HG02840 (cell line): ENCODE measurements around the gene BORCS8.
A peak's percentile ranks its signal among the peaks of the same experiment; 100 is the strongest.
"Not testable (repeated sequence)": the region's sequence is repeated elsewhere in the genome, so short reads cannot be mapped to it uniquely, and the experiment has no call there.

ENCODE experiments used
- ATAC-seq: cut with Tn5 transposase; IDR thresholded peaks from one replicate; pipeline ENCODE4 v1.9.1; 2021; ENCODE audit warnings: mild to moderate bottlenecking, moderate library complexity, moderate number of reproducible peaks; ENCODE audit not compliant: unreplicated experiment, low FRiP score

BORCS8 gene

GRCh38 chr19:19192078-19192882, at the start of gene BORCS8, which contains the start of gene RFXANK:
Gene BORCS8, minus strand, starts transcription at chr19:19192152. Its CDS starts 35 bp downstream, at chr19:19192117.
Gene RFXANK, plus strand, starts transcription at chr19:19192258. Its CDS starts 1,689 bp downstream, at chr19:19193947.
- ATAC-seq, result peak; percentile 80

DNA sequence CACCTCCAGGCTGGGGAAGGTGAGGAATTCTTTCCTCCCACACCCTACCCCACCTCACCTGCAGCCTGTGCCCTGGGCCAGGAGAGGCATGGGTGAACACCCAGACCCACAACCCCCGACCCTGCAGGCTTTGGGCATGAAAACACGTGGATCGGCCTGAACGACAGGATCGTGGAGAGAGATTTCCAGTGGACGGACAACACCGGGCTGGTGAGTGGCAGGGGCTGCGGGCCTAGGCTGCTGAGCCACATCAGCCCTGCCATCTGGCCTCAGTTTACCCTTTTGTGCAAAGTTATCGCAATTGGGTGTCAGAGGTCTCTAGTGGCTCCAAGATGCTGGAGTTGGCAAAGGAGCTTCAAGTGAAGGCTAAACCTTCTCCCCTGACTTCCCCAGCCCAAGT, 48.5 kb upstream of the BORCS8 start:
- no peak for ATAC-seq

- no peak for ATAC-seq
Measured at GRCh38 chr19:19239675-19240074, 47.7 kb upstream of the BORCS8 start.

DNA sequence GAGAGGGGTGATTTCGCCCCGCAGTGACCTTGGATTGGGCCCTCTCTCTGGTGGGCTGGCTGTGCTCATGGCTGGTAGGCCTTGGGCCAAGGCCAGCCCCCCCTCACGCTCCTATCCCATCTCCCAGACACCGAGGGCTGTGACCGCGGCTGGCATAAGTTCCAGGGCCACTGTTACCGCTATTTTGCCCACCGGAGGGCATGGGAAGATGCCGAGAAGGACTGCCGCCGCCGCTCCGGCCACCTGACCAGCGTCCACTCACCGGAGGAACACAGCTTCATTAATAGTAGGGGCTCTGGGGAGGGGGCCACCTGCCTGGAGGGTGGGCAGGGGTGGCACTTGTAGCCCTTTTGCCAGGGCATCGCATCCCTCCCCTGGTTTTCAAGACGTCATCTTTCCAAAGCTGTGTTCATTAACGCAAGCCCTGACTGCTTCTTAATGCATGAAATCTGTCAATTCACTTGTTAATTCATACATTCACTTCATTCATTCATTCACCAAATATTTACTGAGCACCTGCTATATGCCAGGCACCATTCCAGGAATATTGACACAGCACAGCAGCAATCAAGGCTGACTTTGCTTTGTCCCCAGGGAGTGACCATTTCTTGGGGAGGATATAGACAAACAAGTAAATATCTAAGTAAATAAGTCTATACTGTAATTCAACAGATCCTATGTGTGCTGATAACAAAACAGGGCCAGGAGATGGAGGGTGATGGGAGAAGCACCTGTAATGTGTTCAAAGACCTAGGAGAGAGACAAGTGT, 46.4 kb upstream of the BORCS8 start:
- ATAC-seq, result no peak

DNA sequence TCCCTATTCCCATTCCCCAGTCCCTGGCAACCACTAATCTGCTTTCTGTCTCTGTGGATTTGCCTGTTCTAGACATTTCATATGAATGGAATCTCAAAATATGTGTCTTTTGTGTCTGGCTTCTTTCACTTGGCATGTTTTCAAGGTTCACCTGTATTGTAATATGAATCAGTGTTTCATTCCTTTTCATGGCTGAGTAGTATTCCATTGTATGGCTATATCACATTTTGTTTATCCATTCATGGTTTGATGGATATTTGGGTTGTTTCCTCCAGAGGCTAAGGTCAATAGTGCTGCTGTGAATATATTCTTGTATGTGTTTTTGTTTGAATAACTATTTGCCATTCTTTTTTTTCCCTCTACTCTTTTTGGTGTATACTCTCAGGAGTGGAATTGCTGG, 44.2 kb upstream of the BORCS8 start:
- ATAC-seq, result no peak

- no peak for ATAC-seq
Measured at GRCh38 chr19:19234220-19234816, 42.4 kb upstream of the BORCS8 start.

- no peak for ATAC-seq
Measured at GRCh38 chr19:19232261-19232721, 40.3 kb upstream of the BORCS8 start.

- no peak for ATAC-seq
Measured at GRCh38 chr19:19230999-19231398, 39.0 kb upstream of the BORCS8 start.

- no peak for ATAC-seq
Measured at GRCh38 chr19:19229701-19230100, 37.7 kb upstream of the BORCS8 start.

DNA sequence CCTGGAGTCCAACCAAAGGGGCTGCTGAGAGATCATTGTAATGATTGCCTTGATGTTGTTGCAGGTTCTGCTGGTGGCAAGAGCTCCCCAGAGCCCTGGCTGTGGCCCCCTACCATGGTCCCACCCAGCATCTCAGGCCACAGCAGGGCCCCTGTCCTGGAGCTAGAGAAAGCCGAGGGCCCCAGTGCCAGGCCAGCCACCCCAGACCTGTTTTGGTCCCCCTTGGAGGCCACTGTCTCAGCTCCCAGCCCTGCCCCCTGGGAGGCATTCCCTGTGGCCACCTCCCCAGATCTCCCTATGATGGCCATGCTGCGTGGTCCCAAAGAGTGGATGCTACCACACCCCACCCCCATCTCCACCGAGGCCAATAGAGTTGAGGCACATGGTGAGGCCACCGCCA, 35.3 kb upstream of the BORCS8 start:
- ATAC-seq, result no peak

GRCh38 chr19:19226663-19227062, 34.7 kb upstream of the BORCS8 start:
- no peak for ATAC-seq

- ATAC-seq, result no peak
Measured at GRCh38 chr19:19226204-19226603, 34.3 kb upstream of the BORCS8 start.

GRCh38 chr19:19224852-19225494, 33.0 kb upstream of the BORCS8 start:
- ATAC-seq, result no peak

DNA sequence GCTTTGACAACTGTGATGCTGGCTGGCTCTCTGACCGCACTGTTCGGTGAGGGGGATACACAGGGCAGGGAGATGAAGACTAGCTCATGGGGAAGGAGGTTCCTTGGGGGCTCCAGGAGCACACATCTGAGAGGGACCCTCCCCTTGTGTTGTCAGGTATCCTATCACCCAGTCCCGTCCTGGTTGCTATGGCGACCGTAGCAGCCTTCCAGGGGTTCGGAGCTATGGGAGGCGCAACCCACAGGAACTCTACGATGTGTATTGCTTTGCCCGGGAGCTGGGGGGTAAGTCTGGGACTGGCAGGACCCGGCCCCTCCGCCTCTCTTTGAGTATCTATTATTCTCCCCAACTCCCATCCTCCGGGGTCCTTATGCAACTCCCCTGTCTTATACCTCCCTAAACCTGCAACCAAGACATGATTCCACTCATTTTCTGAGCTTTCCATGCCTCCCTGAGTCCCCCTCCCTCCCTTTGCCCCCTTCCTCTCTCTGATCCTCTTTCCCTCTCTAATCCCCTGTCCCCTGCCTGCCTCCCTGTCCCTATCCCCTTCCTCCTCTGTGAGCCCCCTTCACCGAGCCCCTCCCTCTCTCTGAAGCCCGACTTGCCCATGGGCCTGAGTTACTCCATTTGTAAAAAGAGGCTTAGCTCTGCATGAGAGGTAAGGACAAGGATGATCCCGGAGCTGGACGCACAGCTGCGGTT, 32.3 kb upstream of the BORCS8 start:
- ATAC-seq, result no peak

- ATAC-seq, result no peak
Measured at GRCh38 chr19:19223636-19224035, 31.7 kb upstream of the BORCS8 start.

DNA sequence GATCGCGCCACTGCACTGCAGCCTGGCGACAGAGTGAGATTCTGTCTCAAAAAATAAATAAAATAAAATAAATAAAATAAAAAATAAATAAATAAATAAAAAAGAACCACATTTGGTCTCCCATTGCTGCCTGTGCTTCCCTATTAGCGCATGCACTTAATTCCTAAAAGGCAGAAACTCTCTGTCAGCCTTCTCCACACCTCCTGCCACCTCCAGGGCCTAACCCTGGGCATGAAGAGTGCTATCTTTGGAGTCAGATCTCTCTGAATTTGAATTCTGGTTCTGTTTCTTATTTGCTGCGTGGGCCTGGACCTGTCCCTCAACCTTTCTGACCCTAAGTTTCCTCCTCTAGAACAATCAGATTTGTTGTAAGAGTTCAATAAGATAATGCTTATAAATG, 31.1 kb upstream of the BORCS8 start:
- ATAC-seq, result no peak

DNA sequence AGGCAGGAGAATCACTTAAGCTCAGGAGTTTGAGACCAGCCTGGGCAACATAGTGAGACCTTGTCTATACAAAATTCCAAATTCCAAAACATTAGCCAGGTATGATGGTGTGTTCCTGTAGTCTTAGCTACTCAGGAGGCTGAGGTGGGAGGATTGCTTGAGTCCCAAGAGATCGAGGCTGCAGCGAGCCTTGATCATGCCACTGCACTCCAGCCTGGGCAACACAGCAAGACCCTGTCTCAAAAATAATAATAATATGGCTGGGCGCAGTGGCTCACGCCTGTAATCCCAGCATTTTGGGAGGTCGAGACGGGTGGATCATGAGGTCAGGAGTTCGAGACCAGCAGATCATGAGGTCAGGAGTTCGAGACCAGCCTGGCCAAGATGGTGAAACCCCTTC, 29.0 kb upstream of the BORCS8 start:
- ATAC-seq, result not testable (repeated sequence)

DNA sequence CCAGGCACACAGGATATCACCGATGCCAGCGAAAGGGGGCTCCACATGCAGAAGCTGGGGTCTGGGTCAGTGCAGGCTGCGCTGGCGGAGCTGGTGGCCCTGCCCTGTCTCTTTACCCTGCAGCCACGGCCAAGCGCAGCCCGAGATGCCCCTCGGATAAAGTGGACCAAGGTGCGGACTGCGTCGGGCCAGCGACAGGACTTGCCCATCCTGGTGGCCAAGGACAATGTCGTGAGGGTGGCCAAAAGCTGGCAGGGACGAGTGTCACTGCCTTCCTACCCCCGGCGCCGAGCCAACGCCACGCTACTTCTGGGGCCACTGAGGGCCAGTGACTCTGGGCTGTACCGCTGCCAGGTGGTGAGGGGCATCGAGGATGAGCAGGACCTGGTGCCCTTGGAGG, 27.0 kb upstream of the BORCS8 start:
- ATAC-seq, result no peak

GRCh38 chr19:19217099-19217498, 25.1 kb upstream of the BORCS8 start:
- no peak for ATAC-seq

DNA sequence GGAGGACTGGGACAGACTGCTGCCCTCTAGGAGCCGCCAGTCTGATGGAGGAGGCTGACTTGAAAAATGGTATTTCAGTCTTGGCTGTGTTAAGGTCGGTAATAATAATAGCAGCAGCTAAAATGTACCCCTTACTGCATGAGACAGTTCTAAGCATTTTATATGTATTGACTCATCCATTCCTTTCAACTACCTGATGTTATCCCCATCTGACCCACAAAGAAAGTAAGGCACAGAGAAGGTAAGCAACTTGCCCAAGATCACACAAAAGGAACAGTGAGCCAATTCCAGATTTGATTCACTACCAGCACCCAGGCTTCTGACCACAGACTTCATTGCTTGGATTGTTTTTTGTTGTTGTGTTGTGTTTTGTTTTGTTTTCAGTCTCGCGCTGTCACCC, 23.8 kb upstream of the BORCS8 start:
- ATAC-seq, result no peak
